Activated B cell treated with CpG ODN at 0.5 μM for 24 hours (primary cell): ENCODE results near the gene TDRD10. TPM values are rescaled to one million over a fixed set of nuclear protein-coding genes. Genes with fewer than 3 reads are reported as not detected.
A peak's percentile ranks its signal among the peaks of the same experiment; 100 is the strongest.

ENCODE experiments used
- ATAC-seq: fragments of 200-7000 bp; cut with Tn5 transposase; one replicate; pipeline ENCODE4 v1.10.0; 2021; ENCODE audit warnings: low read depth, mild to moderate bottlenecking, moderate library complexity
- CTCF ChIA-PET: fragments of 350-600 bp; sonication (Branson Sonifier 250); formaldehyde crosslinking; loops from one replicate; lab custom pipeline; 2021; ENCODE audit warnings: antibody characterized with exemption; lab: Charles Lee
- POLR2A ChIA-PET: fragments of 350-600 bp; sonication (Branson Sonifier 250); formaldehyde crosslinking; loops from one replicate; lab custom pipeline; 2021; ENCODE audit warnings: antibody characterized with exemption; lab: Charles Lee
- DNase-seq: peaks from one replicate; pipeline ENCODE4 v3.0.0; 2022
- H3K27ac Mint-ChIP-seq: one replicate; pipeline ENCODE4 v1.8.0; 2020; ENCODE audit warnings: mixed read lengths
- H3K27me3 Mint-ChIP-seq: one replicate; pipeline ENCODE4 v1.8.0; 2021; ENCODE audit warnings: mixed read lengths
- H3K36me3 Mint-ChIP-seq: one replicate; pipeline ENCODE4 v1.8.0; 2021; ENCODE audit warnings: low read depth, mixed read lengths
- H3K4me1 Mint-ChIP-seq: one replicate; pipeline ENCODE4 v1.8.0; 2021; ENCODE audit warnings: mixed read lengths
- H3K4me3 Mint-ChIP-seq: one replicate; pipeline ENCODE4 v1.8.0; 2020; ENCODE audit warnings: mild to moderate bottlenecking, mixed read lengths
- H3K9me3 Mint-ChIP-seq: one replicate; pipeline ENCODE4 v1.8.0; 2020; ENCODE audit warnings: mixed read lengths
- CTCF ChIP-seq: fragments of 200-600 bp; IDR thresholded peaks from one replicate; pipeline ENCODE4 v1.8.0; 2022; ENCODE audit warnings: antibody characterized with exemption, mild to moderate bottlenecking
- intact Hi-C: fragments of 100-400 bp; cut with micrococcal nuclease; formaldehyde crosslinking; loops from one replicate; pipeline ENCODE4 v1.15.1; 2024
- total RNA-seq: library from RNA; stranded (reverse); gene quantifications from 2 replicates; pipeline ENCODE4 v1.2.3, GENCODE V29; 2022

TDRD10 gene
- total RNA-seq, 1 donor from 2014 or later = not detected

- intact Hi-C loops = loop anchor here (1.0 to 10.0 kb wide), 10 partner anchors 50 to 831 kb away; partner anchors contain the start of genes ADAR, ATP8B2, CKS1B and INTS3
- Mint-ChIP-seq H3K27ac (peak within 1 kb of the TSS; percentile 91), H3K36me3 (peaks cover 45% of the 10 kb centered on the region), H3K9me3 (no peaks in the 10 kb centered on the region), H3K4me3 (peak within 1 kb of the TSS; percentile 95), H3K4me1 (peaks cover 35% of the 10 kb centered on the region), H3K27me3 (no peaks in the 10 kb centered on the region)
- CTCF ChIA-PET = interaction anchor here (1.1 kb wide), 1 partner anchor 79 kb away, joined by 3 read pairs; no protein-coding TSS in a partner anchor
- no peak for TF ChIP-seq CTCF
- POLR2A ChIA-PET = interaction anchor here (0.6 to 1.0 kb wide), 6 partner anchors 66 to 906 kb away, joined by 3 to 9 read pairs (median 4); no protein-coding TSS in a partner anchor
- DNase-seq (peak; percentile 53), ATAC-seq (peak; percentile 2)
These were observed 56.1 kb downstream of the TDRD10 start, which contains the start of gene UBE2Q1 for GRCh38 chr1:154557939-154558719. TSS of gene UBE2Q1 (minus strand) at chr1:154558662. CDS start at chr1:154558553, 109 bp downstream.

- intact Hi-C loops = loop anchor here (1.0 to 10.0 kb wide), 17 partner anchors 49 to 832 kb away; partner anchors contain the start of genes ADAR, ATP8B2, CKS1B and INTS3
- H3K4me1 Mint-ChIP-seq = peaks cover 35% of the 10 kb centered on the region
- ChIA-PET CTCF (interaction anchor here (0.6 to 2.5 kb wide), 24 partner anchors 9 to 526 kb away, joined by 3 to 39 read pairs (median 6); partner anchors contain the start of genes ADAM15, CHRNB2, KCNN3 and PMVK), POLR2A (interaction anchor here (0.6 to 1.5 kb wide), 11 partner anchors 67 to 905 kb away, joined by 3 to 10 read pairs (median 4); partner anchors contain the start of gene PBXIP1)
- H3K27ac Mint-ChIP-seq = peak overlapping the region; percentile 91
- H3K4me3 Mint-ChIP-seq = peak overlapping the region; percentile 95
- no peak for TF ChIP-seq CTCF
- peak; percentile 88 for ATAC-seq
- no peaks in the 10 kb centered on the region for H3K9me3 Mint-ChIP-seq
- peak; percentile 98 for DNase-seq
- H3K27me3 Mint-ChIP-seq = no peaks in the 10 kb centered on the region
- peaks cover 37% of the 10 kb centered on the region for H3K36me3 Mint-ChIP-seq
These were observed 56.9 kb downstream of the TDRD10 start for GRCh38 chr1:154558720-154559465.

GRCh38 chr1:154559466-154560044 lies 57.5 kb downstream of the TDRD10 start:
- ChIA-PET POLR2A (interaction anchor here (0.6 to 1.5 kb wide), 11 partner anchors 8 to 887 kb away, joined by 3 to 10 read pairs (median 4); partner anchors contain the start of genes CHRNB2, PBXIP1 and PMVK), CTCF (interaction anchor here (0.6 to 2.5 kb wide), 31 partner anchors 9 to 525 kb away, joined by 3 to 39 read pairs (median 5); partner anchors contain the start of genes ADAM15, CHRNB2, KCNN3 and PMVK)
- peaks cover 31% of the 10 kb centered on the region for H3K36me3 Mint-ChIP-seq
- H3K27ac Mint-ChIP-seq = peak overlapping the region; percentile 91
- no peaks in the 10 kb centered on the region for H3K9me3 Mint-ChIP-seq
- intact Hi-C loops = loop anchor here (1.0 to 10.0 kb wide), 11 partner anchors 69 to 832 kb away; partner anchors contain the start of genes ATP8B2, INTS3, KRTCAP2 and PBXIP1
- H3K27me3 Mint-ChIP-seq = no peaks in the 10 kb centered on the region
- peaks cover 35% of the 10 kb centered on the region for H3K4me1 Mint-ChIP-seq
- DNase-seq (peak; percentile 61), ATAC-seq (peak; percentile 39)
- H3K4me3 Mint-ChIP-seq = peak overlapping the region; percentile 95
- TF ChIP-seq CTCF = peak; percentile 81

GRCh38 chr1:154565876-154566275 lies 63.9 kb downstream of the TDRD10 start:
- peaks cover 41% of the 10 kb centered on the region for H3K27me3 Mint-ChIP-seq

More at GRCh38 chr1:154565876-154566275, 63.9 kb downstream of the TDRD10 start:
- no peaks in the 10 kb centered on the region for H3K9me3 Mint-ChIP-seq
- DNase-seq = no peak
- POLR2A ChIA-PET = no interaction called here
- CTCF ChIA-PET = interaction anchor here (1.0 kb wide), 1 partner anchor 311 kb away, joined by 3 read pairs; no protein-coding TSS in a partner anchor
- H3K36me3 Mint-ChIP-seq = no peaks in the 10 kb centered on the region
- H3K4me1 Mint-ChIP-seq = peaks cover 3% of the 10 kb centered on the region
- intact Hi-C loops = no loop called here
- no peak for ATAC-seq
- no peak overlapping the region for H3K4me3 Mint-ChIP-seq
- no peak overlapping the region for H3K27ac Mint-ChIP-seq
- no peak for TF ChIP-seq CTCF
